RWPE1 (cell line): ENCODE data around the gene PXDN.

Experiments
- CTCF ChIA-PET: fragments of 350-600 bp; sonication (Branson Sonifier 250); formaldehyde crosslinking; extraction: SDS; loops from one replicate; lab custom pipeline; 2021; lab: Yijun Ruan, JAX
- POLR2A ChIA-PET: fragments of 400-600 bp; formaldehyde crosslinking; extraction: SDS; loops from one replicate; lab custom pipeline; 2020; ENCODE audit warnings: antibody characterized with exemption; ENCODE audit not compliant: low non-redundant PET; lab: Yijun Ruan, JAX
- DNase-seq: peaks from one replicate; pipeline ENCODE4 v3.0.0; 2012; ENCODE audit warnings: low spot score
- H3K27ac ChIP-seq: fragments of 450-650 bp; 2 replicates; pipeline ENCODE4 v1.5.1; 2017
- TF ChIP-seq, protein P1 (sequence below): fragments of 450-650 bp; conservative IDR thresholded peaks from 2 replicates; pipeline ENCODE4 v1.5.1; 2017; ENCODE audit warnings: low read depth, mild to moderate bottlenecking

Gene PXDN

DNA sequence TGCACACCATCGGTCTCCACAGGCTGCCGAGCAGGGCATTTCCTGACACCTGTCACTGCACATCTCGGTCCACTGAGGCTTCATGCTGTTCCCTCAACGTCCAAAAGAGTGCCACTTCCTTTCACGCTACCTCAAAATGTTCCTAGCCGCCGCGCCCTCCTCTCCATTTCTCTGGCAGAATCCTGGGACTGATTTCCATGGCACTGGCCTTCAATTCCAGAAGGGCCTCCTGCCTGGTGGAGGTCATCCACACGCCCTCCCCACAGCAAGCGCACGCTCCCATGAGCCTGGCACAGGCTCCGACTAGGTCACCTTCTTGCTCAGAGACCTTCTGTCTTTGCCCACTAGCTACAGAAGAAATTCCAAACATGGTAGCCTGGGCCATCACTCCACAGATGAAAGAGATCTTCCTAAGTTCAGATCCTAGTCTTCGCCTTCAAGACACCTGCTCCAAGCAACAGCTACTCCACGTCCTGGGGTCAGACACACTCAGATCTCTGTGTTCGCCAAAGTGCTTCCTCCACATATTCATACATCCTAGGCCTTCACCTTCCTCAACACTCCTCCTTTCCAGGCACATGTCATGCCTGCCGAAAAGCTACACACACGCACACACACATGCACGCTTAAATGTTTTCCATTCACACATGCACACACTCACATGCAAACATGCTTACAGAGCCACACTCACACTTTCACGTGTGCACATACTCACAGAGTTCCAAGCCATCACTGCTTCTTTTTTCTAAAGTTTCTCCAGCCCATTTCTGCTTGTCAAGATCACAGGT is 94.0 kb downstream of the PXDN start:
- TF ChIP-seq, protein P1, sequence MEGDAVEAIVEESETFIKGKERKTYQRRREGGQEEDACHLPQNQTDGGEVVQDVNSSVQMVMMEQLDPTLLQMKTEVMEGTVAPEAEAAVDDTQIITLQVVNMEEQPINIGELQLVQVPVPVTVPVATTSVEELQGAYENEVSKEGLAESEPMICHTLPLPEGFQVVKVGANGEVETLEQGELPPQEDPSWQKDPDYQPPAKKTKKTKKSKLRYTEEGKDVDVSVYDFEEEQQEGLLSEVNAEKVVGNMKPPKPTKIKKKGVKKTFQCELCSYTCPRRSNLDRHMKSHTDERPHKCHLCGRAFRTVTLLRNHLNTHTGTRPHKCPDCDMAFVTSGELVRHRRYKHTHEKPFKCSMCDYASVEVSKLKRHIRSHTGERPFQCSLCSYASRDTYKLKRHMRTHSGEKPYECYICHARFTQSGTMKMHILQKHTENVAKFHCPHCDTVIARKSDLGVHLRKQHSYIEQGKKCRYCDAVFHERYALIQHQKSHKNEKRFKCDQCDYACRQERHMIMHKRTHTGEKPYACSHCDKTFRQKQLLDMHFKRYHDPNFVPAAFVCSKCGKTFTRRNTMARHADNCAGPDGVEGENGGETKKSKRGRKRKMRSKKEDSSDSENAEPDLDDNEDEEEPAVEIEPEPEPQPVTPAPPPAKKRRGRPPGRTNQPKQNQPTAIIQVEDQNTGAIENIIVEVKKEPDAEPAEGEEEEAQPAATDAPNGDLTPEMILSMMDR = no peak
- H3K27ac ChIP-seq = peak overlapping the region; percentile 6; the same call in 1 of the 2 replicates
- POLR2A ChIA-PET = no interaction called here
- no peak for DNase-seq
- CTCF ChIA-PET = interaction anchor here (0.7 kb wide), 1 partner anchor 100 kb away, joined by 5 read pairs; no protein-coding TSS in a partner anchor

DNA sequence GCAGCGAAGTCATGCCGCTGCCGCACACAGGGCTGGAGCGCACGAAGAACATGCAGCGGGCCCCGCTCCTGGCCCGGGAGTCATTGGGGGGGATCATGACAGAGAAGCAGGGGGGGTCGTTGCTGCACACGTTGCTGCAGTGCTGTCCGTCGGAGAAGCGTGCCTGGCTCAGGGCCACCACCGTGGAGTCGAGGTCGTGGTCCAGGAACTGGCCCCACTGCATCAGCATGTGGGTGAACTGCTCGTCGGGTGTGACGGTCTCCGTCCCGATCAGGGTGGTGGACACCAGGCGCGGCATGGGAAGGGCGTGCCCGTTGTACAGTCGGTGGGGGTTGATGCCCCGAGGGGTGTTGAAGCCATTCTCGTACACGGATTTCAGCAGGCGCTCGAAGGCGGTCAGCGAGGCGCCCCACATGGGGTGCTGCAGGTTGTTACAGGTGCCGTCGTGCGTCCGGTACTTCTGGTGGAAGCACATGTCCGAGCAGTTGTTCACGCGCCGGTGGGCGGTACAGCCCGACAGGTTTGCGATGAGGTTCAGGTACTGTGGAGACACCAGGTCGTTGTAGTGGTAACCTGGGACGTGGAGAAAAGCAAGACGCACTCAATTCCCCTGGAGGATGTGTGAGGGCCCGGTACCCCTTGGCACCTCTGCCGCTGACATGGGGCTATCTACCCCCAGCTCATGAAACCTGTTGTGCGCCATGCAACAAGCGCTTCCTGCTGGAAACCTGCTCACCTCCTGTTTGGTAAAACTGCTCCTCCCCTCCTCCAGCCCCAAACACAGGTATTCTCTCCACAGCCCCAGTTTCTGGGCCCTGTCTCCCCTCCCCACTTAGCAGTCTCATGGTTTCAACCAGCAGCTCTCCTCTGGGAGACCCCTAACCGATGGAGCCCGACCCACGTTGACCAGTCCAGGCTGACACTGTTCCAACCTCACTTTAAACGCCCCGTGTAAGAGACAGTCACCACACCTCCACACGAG is 94.9 kb downstream of the PXDN start:
- DNase-seq = no peak
- CTCF ChIA-PET = interaction anchor here (0.7 kb wide), 1 partner anchor 99 kb away, joined by 5 read pairs; no protein-coding TSS in a partner anchor
- POLR2A ChIA-PET = no interaction called here

DNA sequence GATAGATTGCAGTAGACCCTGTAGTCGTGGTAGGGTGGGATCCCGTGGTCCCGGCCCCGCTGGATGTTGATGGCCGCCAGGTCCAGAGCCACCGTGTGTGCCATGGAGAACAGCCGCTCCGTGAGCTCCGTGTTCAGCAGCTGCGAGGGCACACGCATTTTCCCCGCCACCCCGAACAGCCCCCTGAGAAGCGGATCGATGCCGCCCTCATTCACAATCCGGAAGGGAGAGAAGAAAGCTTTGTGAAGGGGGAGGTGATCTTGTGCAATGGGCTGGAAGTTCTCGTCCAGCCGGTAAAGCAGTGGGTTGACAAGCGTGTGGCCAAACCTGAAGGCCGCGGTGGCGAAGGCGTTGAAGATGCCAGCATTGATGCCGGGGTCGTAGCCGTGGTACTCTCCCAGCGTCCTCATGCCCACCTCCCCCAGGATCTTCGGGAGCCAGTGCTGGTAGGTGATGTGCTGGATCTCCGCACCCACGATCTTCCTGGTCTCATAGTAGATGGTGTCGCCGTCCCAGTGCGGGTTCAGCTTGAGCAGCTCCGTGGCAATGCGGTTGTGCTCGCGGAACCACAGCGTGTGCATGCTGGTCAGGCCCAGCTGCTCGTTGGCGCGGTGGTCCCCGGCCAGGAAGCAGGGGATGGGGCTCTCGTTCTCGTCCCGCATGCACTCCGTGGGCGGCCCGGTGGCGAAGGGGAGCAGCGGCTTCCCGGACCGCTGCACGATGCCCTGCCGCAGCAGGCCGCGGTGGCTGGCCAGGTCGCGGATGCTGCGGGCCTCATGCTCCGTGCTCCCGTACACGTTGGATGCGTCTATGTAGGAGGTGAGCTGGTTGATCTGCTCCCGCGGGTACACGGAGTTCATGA is 95.8 kb downstream of the PXDN start:
- peak overlapping the region; percentile 49 for H3K27ac ChIP-seq
- TF ChIP-seq, protein P1 = no peak
- no peak for DNase-seq
- CTCF ChIA-PET = interaction anchor here (0.6 kb wide), 1 partner anchor 98 kb away, joined by 4 read pairs; no protein-coding TSS in a partner anchor
- POLR2A ChIA-PET = no interaction called here

More for the DNA sequence above, 94.9 kb downstream of the PXDN start:
- TF ChIP-seq, protein P1 = no peak
- H3K27ac ChIP-seq = peak overlapping the region; percentile 6; the same call in 1 of the 2 replicates

DNA sequence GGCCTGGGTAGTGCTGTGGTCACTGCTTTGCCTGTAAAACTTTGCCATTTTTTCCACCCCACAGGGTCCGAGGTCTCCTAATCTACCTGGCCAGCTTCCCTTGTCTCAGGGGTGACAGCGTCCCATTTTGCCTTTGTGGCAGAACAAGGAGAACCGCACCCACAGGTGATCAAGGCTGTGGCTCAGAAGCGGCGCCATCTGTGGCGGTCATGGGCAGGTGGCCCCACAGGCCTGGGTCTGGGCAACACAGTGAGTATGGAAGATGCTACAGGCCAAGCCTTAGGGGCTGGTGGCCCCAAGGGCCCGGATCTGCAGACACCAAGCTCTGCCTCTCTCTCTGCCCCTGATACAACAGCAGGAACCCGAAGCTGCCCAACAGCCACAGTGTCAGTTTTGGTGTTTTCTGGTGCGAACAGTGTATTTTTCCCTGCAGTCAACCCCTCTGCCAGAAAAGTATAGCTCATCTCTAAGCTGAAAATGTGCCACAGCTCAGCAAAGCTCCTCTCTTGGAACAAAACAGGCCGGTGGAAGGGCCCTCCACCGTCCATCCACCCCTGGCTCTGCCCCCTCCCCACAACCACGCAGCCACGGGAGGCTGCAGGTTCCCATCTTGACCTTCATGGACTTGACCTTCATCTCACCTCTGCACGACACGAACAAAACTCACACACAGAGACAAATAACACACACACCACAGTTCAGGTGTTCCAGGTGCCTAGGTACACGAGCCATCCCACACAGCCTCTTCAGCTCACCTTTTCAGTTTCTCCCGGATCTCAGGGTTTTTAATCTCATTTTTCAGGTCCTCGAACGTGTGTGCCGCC is 96.7 kb downstream of the PXDN start:
- CTCF ChIA-PET = no interaction called here
- DNase-seq = no peak
- POLR2A ChIA-PET = no interaction called here
- TF ChIP-seq, protein P1 = no peak
- H3K27ac ChIP-seq = peak overlapping the region; percentile 49

DNA sequence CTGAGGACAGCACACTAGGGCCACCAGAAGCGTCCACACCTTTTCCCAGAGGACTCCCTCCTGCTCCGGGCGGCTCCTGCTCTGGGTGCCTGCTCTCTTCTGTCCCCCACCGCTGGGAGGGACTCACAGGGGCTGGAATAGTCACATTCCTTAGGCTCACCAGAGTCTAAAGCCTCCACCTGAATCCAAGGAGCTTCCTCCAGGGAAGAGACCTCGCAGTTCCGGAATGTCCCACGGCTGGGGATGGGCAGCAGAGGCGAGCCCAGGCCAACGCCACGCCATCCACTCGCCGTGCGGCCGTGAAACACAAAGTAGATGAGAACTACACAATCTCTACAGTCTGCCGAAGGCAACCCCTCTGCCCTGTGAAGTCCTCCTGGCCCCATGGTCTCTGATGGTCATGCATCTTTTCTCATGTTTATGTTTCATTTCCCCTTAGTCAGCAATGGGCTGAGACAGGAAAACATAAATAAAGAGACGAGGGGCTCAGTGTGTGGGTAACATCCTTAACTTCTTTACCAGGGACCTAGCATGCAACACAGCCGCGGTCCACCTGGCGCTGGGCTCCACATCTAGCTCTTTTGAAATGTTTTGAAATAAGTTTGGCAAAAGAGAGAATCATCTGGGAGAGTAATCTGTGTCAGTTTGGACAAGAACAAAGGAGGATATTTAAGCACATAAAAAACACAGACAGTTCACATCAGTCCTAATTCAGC is 98.4 kb downstream of the PXDN start:
- TF ChIP-seq, protein P1 = no peak
- no peak for DNase-seq
- ChIA-PET POLR2A (no interaction called here), CTCF (interaction anchor here (0.5 kb wide), 1 partner anchor 33 kb away, joined by 3 read pairs; no protein-coding TSS in a partner anchor)
- peak overlapping the region; percentile 31 for H3K27ac ChIP-seq
